ENCODE measurements around the gene VPREB1.
"Not testable (repeated sequence)": the region's sequence is repeated elsewhere in the genome, so short reads cannot be mapped to it uniquely, and the experiment has no call there.

- TF ChIP-seq, protein P1, sequence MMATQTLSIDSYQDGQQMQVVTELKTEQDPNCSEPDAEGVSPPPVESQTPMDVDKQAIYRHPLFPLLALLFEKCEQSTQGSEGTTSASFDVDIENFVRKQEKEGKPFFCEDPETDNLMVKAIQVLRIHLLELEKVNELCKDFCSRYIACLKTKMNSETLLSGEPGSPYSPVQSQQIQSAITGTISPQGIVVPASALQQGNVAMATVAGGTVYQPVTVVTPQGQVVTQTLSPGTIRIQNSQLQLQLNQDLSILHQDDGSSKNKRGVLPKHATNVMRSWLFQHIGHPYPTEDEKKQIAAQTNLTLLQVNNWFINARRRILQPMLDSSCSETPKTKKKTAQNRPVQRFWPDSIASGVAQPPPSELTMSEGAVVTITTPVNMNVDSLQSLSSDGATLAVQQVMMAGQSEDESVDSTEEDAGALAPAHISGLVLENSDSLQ (IDR thresholded peaks at IDR 0.05) = not testable (repeated sequence)
- not testable (repeated sequence) for TF ChIP-seq NFRKB (IDR thresholded peaks at IDR 0.05); SP1 (IDR thresholded peaks at IDR 0.05); ZNF384 (IDR thresholded peaks at IDR 0.05); FOXM1 (IDR thresholded peaks at IDR 0.05; ENCODE audit: borderline replicate concordance); FOXA1 (IDR thresholded peaks at IDR 0.05); FOXK2 (IDR thresholded peaks at IDR 0.05); TARDBP (IDR thresholded peaks at IDR 0.05); SUZ12 (IDR thresholded peaks at IDR 0.05); BHLHE40 (IDR thresholded peaks at IDR 0.05; ENCODE audit: borderline replicate concordance); L3MBTL2 (conservative IDR thresholded peaks at IDR 0.05)
These were observed 40.6 kb downstream of the VPREB1 start for GRCh38 chr22:22284962-22285756.

Measured in HEK293T (cell line).